ENCODE data around the gene HLF. TPM values are rescaled to one million over a fixed set of nuclear protein-coding genes. Genes with fewer than 3 reads are reported as not detected.

The HLF gene
- total and polyA plus RNA-seq, 4 donors = 2.0 to 12.4 (median 8.8) TPM

DNA sequence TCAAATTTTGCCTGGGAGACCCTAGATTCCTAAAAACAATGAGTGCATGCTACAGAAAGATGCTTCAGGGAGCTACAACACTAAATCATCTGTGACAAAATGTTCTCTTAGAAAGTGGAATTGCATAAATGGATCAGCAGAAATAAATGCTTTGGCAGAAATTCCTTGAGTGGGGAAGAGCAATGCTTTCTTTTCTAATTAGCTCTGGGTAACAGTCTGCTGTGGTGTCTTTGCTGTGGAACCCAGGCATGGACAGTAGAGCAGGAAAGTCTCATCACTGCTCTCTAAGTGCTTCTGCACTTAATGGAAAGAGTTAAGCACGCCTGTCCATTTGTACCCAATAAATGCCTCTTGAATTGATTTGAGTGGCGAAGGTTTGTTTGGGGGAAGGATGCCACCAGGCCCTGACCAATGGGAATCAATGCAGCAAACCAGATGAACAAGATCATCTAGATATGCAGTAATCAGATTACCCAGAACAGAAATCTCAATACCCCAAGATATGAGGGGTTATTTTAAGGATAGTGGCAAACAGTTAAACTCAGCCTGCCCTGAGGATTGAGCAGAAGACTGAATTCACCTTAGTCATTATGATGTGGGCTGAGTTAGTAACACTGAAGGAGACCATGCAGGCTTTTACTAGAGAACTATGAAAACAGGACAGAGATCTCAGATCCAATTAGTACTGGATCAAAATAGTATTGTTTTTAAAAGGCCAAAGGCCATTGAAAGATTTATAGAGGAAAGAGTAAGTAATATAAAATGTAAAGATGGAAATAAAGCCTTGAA, 13.6 kb downstream of the HLF start:
- no peak for ATAC-seq (ENCODE audit: low FRiP score)
- Histone ChIP-seq H3K9me3 (ENCODE audit: control insufficient read depth, low read length) (no peaks in the 10 kb centered on the region), H3K36me3 (ENCODE audit: control insufficient read depth in 1 of 2, insufficient read depth in 2 of 2, low read length in 1 of 2) (no peaks in the 10 kb centered on the region), H3K4me3 (ENCODE audit: low read length in 2 of 2) (no peak overlapping the region), H3K4me1 (ENCODE audit: control insufficient read depth in 1 of 2, insufficient read depth in 2 of 2, low read length in 2 of 2) (peaks cover 8 to 38% of the 10 kb centered on the region in 2 donors), H3K27ac (ENCODE audit: low read depth in 1 of 2, low read length in 2 of 2) (peak overlapping the region in 1 of 2 donors; percentile 71), H3K27me3 (ENCODE audit: control insufficient read depth in 1 of 2, insufficient read depth in 2 of 2, low read length in 1 of 2) (no peaks in the 10 kb centered on the region)
- intact Hi-C loops (cut with DNase I) = no loop called here
- WGBS, 2 donors = 92 to 96% methylated on average over 2 of the region's 2 CpGs
- no peak for DNase-seq

- no peaks in the 10 kb centered on the region for H3K27me3 ChIP-seq (ENCODE audit: control insufficient read depth in 1 of 2, insufficient read depth in 2 of 2, low read length in 1 of 2)
- WGBS, 2 donors = 96% methylated on average over 1 of the region's 1 CpG
- H3K9me3 ChIP-seq (ENCODE audit: control insufficient read depth, low read length) = no peaks in the 10 kb centered on the region
- H3K4me3 ChIP-seq (ENCODE audit: low read length in 2 of 2) = no peak overlapping the region
- no peak for ATAC-seq (ENCODE audit: low FRiP score)
- DNase-seq = no peak
- H3K4me1 ChIP-seq (ENCODE audit: control insufficient read depth in 1 of 2, insufficient read depth in 2 of 2, low read length in 2 of 2) = peaks cover 9 to 43% of the 10 kb centered on the region in 2 donors
- intact Hi-C loops (cut with DNase I) = no loop called here
- H3K27ac ChIP-seq (ENCODE audit: low read depth in 1 of 2, low read length in 2 of 2) = no peak overlapping the region
- no peaks in the 10 kb centered on the region for H3K36me3 ChIP-seq (ENCODE audit: control insufficient read depth in 1 of 2, insufficient read depth in 2 of 2, low read length in 1 of 2)
Measured at GRCh38 chr17:55279203-55279602, 14.4 kb downstream of the HLF start.

DNA sequence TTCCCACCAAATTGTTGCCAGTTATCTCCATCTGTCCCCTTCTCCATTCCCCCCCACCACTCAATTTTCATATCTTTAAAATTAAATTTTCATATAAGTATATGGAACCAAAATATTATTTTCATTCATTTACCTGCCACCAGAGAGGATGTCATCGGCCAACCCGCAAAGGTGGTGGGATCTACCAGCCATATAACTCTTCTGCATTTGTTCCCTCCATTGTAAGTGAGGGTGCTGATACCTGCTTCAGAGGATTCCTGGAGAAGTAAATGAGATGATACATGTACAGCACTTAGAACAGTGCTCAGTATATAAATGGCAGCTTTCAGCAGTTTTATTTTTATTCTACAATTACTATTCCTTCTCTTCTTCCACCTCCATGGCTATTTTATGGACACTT, 15.0 kb downstream of the HLF start:
- intact Hi-C loops (cut with DNase I) = no loop called here
- Histone ChIP-seq H3K4me3 (ENCODE audit: low read length in 2 of 2) (no peak overlapping the region), H3K9me3 (ENCODE audit: control insufficient read depth, low read length) (no peaks in the 10 kb centered on the region), H3K4me1 (ENCODE audit: control insufficient read depth in 1 of 2, insufficient read depth in 2 of 2, low read length in 2 of 2) (peaks cover 10 to 42% of the 10 kb centered on the region in 2 donors), H3K36me3 (ENCODE audit: control insufficient read depth in 1 of 2, insufficient read depth in 2 of 2, low read length in 1 of 2) (no peaks in the 10 kb centered on the region), H3K27me3 (ENCODE audit: control insufficient read depth in 1 of 2, insufficient read depth in 2 of 2, low read length in 1 of 2) (no peaks in the 10 kb centered on the region), H3K27ac (ENCODE audit: low read depth in 1 of 2, low read length in 2 of 2) (peak overlapping the region in 1 of 2 donors; percentile 78)
- WGBS, 2 donors = 96 to 99% methylated on average over 2 of the region's 2 CpGs
- DNase-seq (no peak), ATAC-seq (ENCODE audit: low FRiP score) (no peak)

GRCh38 chr17:55280212-55280611, 15.5 kb downstream of the HLF start:
- Histone ChIP-seq H3K36me3 (ENCODE audit: control insufficient read depth in 1 of 2, insufficient read depth in 2 of 2, low read length in 1 of 2) (no peaks in the 10 kb centered on the region), H3K9me3 (ENCODE audit: control insufficient read depth, low read length) (no peaks in the 10 kb centered on the region), H3K4me1 (ENCODE audit: control insufficient read depth in 1 of 2, insufficient read depth in 2 of 2, low read length in 2 of 2) (peaks cover 10 to 43% of the 10 kb centered on the region in 2 donors), H3K4me3 (ENCODE audit: low read length in 2 of 2) (no peak overlapping the region), H3K27ac (ENCODE audit: low read depth in 1 of 2, low read length in 2 of 2) (peak overlapping the region; percentile 28 to 78), H3K27me3 (ENCODE audit: control insufficient read depth in 1 of 2, insufficient read depth in 2 of 2, low read length in 1 of 2) (no peaks in the 10 kb centered on the region)
- no peak for DNase-seq
- no peak for ATAC-seq (ENCODE audit: low FRiP score)
- intact Hi-C loops (cut with DNase I) = no loop called here

GRCh38 chr17:55281649-55282378, 17.1 kb downstream of the HLF start:
- Histone ChIP-seq H3K4me3 (ENCODE audit: low read length in 2 of 2) (no peak overlapping the region), H3K27ac (ENCODE audit: low read depth in 1 of 2, low read length in 2 of 2) (peak overlapping the region; percentile 82 to 91), H3K9me3 (ENCODE audit: control insufficient read depth, low read length) (no peaks in the 10 kb centered on the region), H3K27me3 (ENCODE audit: control insufficient read depth in 1 of 2, insufficient read depth in 2 of 2, low read length in 1 of 2) (no peaks in the 10 kb centered on the region), H3K36me3 (ENCODE audit: control insufficient read depth in 1 of 2, insufficient read depth in 2 of 2, low read length in 1 of 2) (no peaks in the 10 kb centered on the region), H3K4me1 (ENCODE audit: control insufficient read depth in 1 of 2, insufficient read depth in 2 of 2, low read length in 2 of 2) (peaks cover 11 to 39% of the 10 kb centered on the region in 2 donors)
- intact Hi-C loops (cut with DNase I) = no loop called here
- ATAC-seq (ENCODE audit: low FRiP score) (peak; percentile 45), DNase-seq (no peak)
- 4 to 6% methylated on average over 8 of the region's 8 CpGs for WGBS, 2 donors

- Histone ChIP-seq H3K4me1 (ENCODE audit: control insufficient read depth in 1 of 2, insufficient read depth in 2 of 2, low read length in 2 of 2) (peaks cover 10 to 42% of the 10 kb centered on the region in 2 donors), H3K27ac (ENCODE audit: low read depth in 1 of 2, low read length in 2 of 2) (peak overlapping the region; percentile 82 to 91), H3K36me3 (ENCODE audit: control insufficient read depth in 1 of 2, insufficient read depth in 2 of 2, low read length in 1 of 2) (no peaks in the 10 kb centered on the region), H3K27me3 (ENCODE audit: control insufficient read depth in 1 of 2, insufficient read depth in 2 of 2, low read length in 1 of 2) (no peaks in the 10 kb centered on the region), H3K9me3 (ENCODE audit: control insufficient read depth, low read length) (no peaks in the 10 kb centered on the region), H3K4me3 (ENCODE audit: low read length in 2 of 2) (no peak overlapping the region)
- intact Hi-C loops (cut with DNase I) = no loop called here
- 58 to 74% methylated on average over 3 of the region's 3 CpGs for WGBS, 2 donors
- DNase-seq (no peak), ATAC-seq (ENCODE audit: low FRiP score) (no peak)
Measured at GRCh38 chr17:55282379-55282702, 17.6 kb downstream of the HLF start.

- ATAC-seq (ENCODE audit: low FRiP score) = no peak
- no peaks in the 10 kb centered on the region for H3K27me3 ChIP-seq (ENCODE audit: control insufficient read depth in 1 of 2, insufficient read depth in 2 of 2, low read length in 1 of 2)
- no peaks in the 10 kb centered on the region for H3K9me3 ChIP-seq (ENCODE audit: control insufficient read depth, low read length)
- H3K27ac ChIP-seq (ENCODE audit: low read depth in 1 of 2, low read length in 2 of 2) = peak overlapping the region; percentile 82 to 91
- WGBS, 2 donors = 4 to 11% methylated on average over 5 of the region's 5 CpGs
- H3K4me3 ChIP-seq (ENCODE audit: low read length in 2 of 2) = no peak overlapping the region
- H3K36me3 ChIP-seq (ENCODE audit: control insufficient read depth in 1 of 2, insufficient read depth in 2 of 2, low read length in 1 of 2) = no peaks in the 10 kb centered on the region
- intact Hi-C loops (cut with DNase I) = no loop called here
- peaks cover 10 to 42% of the 10 kb centered on the region in 2 donors for H3K4me1 ChIP-seq (ENCODE audit: control insufficient read depth in 1 of 2, insufficient read depth in 2 of 2, low read length in 2 of 2)
- DNase-seq = no peak
Measured at GRCh38 chr17:55282741-55283140, 18.0 kb downstream of the HLF start.

- H3K36me3 ChIP-seq (ENCODE audit: control insufficient read depth in 1 of 2, insufficient read depth in 2 of 2, low read length in 1 of 2) = no peaks in the 10 kb centered on the region
- no peak for DNase-seq
- intact Hi-C loops (cut with DNase I) = no loop called here
- 75 to 82% methylated on average over 9 of the region's 9 CpGs for WGBS, 2 donors
- no peak overlapping the region for H3K4me3 ChIP-seq (ENCODE audit: low read length in 2 of 2)
- no peaks in the 10 kb centered on the region for H3K27me3 ChIP-seq (ENCODE audit: control insufficient read depth in 1 of 2, insufficient read depth in 2 of 2, low read length in 1 of 2)
- H3K27ac ChIP-seq (ENCODE audit: low read depth in 1 of 2, low read length in 2 of 2) = peak overlapping the region; percentile 73 to 79
- peaks cover 10 to 36% of the 10 kb centered on the region in 2 donors for H3K4me1 ChIP-seq (ENCODE audit: control insufficient read depth in 1 of 2, insufficient read depth in 2 of 2, low read length in 2 of 2)
- ATAC-seq (ENCODE audit: low FRiP score) = no peak
- H3K9me3 ChIP-seq (ENCODE audit: control insufficient read depth, low read length) = no peaks in the 10 kb centered on the region
Measured at GRCh38 chr17:55283256-55283965, 18.7 kb downstream of the HLF start.

Measured in aorta (tissue), 5 donors.